Measurements from ENCODE around the gene ABTB1. TPM values are rescaled to one million over a fixed set of nuclear protein-coding genes. Genes with fewer than 3 reads are reported as not detected.

ABTB1 gene
- total and polyA plus RNA-seq, 2 of the 13 experiments (the other 11 are each of a cell fraction or from before 2014, with no cell fraction given), result 0.42 to 14.5 TPM

DNA sequence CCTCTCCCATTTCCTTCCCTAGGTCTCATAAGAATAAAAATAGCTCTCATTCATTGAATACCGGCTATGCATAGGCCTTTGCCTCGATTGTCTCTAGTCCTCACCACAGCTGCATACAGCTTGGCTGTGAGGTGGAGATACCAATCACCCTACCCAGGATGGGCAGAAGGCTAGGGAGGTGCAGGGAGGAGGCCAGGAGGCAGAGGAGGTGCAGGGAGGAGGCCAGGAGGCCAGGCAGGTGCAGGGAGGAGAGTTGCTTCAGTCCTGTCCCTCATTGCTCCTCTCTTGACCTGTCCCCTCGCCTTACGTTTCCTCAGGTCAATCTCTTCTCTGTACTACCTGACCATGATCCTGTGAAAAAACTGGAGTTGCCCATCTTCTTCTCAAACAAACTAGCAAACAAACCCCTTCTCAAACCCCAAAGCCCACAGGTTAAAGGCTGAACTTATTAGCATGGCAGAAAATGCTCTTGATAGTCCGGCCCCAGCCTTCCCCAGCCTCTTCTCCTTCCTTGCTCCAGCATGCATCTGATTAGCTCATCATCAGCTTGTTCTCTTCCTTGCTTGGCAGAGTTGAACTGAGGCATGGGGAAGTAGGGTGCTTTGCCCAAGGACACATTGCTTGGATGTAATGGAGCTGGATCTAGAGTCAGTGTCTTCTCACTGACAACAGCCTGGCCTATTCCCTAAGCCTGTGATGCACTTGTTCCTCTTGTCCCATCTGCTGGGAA, 27.9 kb upstream of the ABTB1 start:
- DNase-seq (ENCODE audit: low spot score) (no peak), FAIRE-seq (no peak), ATAC-seq (no peak)
- POLR2A ChIA-PET, result no interaction called here
- TF ChIP-seq, protein P1, sequence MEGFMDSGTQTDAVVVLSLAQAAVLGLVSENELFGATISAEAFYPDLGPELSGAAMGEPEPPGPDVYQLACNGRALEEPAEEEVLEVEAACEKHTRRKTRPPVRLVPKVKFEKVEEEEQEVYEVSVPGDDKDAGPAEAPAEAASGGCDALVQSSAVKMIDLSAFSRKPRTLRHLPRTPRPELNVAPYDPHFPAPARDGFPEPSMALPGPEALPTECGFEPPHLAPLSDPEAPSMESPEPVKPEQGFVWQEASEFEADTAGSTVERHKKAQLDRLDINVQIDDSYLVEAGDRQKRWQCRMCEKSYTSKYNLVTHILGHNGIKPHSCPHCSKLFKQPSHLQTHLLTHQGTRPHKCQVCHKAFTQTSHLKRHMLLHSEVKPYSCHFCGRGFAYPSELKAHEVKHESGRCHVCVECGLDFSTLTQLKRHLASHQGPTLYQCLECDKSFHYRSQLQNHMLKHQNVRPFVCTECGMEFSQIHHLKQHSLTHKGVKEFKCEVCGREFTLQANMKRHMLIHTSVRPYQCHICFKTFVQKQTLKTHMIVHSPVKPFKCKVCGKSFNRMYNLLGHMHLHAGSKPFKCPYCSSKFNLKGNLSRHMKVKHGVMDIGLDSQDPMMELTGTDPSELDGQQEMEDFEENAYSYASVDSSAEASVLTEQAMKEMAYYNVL (CRISPR knock-in tag; IDR thresholded peaks at IDR 0.05; ENCODE audit: borderline replicate concordance), result no peak
- TF ChIP-seq ZNF430 (CRISPR knock-in tag; IDR thresholded peaks at IDR 0.05) (no peak), ZNF224 (CRISPR knock-in tag; IDR thresholded peaks at IDR 0.05) (no peak), BRCA1 (CRISPR knock-in tag; IDR thresholded peaks at IDR 0.05) (no peak)
- TF ChIP-seq, protein P2, sequence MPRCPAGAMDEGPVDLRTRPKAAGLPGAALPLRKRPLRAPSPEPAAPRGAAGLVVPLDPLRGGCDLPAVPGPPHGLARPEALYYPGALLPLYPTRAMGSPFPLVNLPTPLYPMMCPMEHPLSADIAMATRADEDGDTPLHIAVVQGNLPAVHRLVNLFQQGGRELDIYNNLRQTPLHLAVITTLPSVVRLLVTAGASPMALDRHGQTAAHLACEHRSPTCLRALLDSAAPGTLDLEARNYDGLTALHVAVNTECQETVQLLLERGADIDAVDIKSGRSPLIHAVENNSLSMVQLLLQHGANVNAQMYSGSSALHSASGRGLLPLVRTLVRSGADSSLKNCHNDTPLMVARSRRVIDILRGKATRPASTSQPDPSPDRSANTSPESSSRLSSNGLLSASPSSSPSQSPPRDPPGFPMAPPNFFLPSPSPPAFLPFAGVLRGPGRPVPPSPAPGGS (CRISPR knock-in tag; IDR thresholded peaks at IDR 0.05), result no peak
- TF ChIP-seq, protein P3, sequence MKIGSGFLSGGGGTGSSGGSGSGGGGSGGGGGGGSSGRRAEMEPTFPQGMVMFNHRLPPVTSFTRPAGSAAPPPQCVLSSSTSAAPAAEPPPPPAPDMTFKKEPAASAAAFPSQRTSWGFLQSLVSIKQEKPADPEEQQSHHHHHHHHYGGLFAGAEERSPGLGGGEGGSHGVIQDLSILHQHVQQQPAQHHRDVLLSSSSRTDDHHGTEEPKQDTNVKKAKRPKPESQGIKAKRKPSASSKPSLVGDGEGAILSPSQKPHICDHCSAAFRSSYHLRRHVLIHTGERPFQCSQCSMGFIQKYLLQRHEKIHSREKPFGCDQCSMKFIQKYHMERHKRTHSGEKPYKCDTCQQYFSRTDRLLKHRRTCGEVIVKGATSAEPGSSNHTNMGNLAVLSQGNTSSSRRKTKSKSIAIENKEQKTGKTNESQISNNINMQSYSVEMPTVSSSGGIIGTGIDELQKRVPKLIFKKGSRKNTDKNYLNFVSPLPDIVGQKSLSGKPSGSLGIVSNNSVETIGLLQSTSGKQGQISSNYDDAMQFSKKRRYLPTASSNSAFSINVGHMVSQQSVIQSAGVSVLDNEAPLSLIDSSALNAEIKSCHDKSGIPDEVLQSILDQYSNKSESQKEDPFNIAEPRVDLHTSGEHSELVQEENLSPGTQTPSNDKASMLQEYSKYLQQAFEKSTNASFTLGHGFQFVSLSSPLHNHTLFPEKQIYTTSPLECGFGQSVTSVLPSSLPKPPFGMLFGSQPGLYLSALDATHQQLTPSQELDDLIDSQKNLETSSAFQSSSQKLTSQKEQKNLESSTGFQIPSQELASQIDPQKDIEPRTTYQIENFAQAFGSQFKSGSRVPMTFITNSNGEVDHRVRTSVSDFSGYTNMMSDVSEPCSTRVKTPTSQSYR (CRISPR knock-in tag; IDR thresholded peaks at IDR 0.05; ENCODE audit: borderline replicate concordance), result no peak
- Histone ChIP-seq H3K4me2 (ENCODE audit: low read depth, low read length) (no peak overlapping the region), H3K27me3 (ENCODE audit: control insufficient read depth in 1 of 2, insufficient read depth in 2 of 2, low read length in 2 of 2) (no peaks in the 10 kb centered on the region), H3K9me3 (ENCODE audit: low read length) (no peaks in the 10 kb centered on the region), H4K20me1 (ENCODE audit: insufficient read depth, low read length) (no peaks in the 10 kb centered on the region), H3K27ac (ENCODE audit: extremely low read length, insufficient read depth, low read length) (no peak overlapping the region), H3K36me3 (replicated peaks in 1 of 2; ENCODE audit: control insufficient read depth in 1 of 2, insufficient read depth in 2 of 2, low read length in 2 of 2) (peaks cover 0 to 3% of the 10 kb centered on the region in 2 experiments; a peak in 1 of 5 replicates), H3K79me2 (ENCODE audit: insufficient read depth, low read length) (no peaks in the 10 kb centered on the region), H2AFZ (ENCODE audit: low read length) (no peak overlapping the region), H3K4me1 (ENCODE audit: insufficient read depth, low read length) (no peaks in the 10 kb centered on the region), H3K4me3 (replicated peaks in 1 of 3; ENCODE audit: insufficient read depth in 1 of 3, low read depth in 2 of 3, low read length in 3 of 3) (no peak overlapping the region), H3K9ac (ENCODE audit: insufficient read depth, low read depth, low read length) (no peak overlapping the region)
- BruUV-seq (replicated peaks), result no TSS peak
- CTCF ChIA-PET (ENCODE audit: low intra/inter-chr PET ratio, low total read pairs), result no interaction called here
- WGBS (ENCODE audit: low lambda C conversion rate), result 92% methylated on average over 5 of the region's 5 CpGs
- in situ Hi-C loops (cut with HindIII; ENCODE audit: extremely low pct_ligation_motif_present, low pct_unique_long_range_greater_than_20kb), result no loop called here
- intact Hi-C loops (cut with micrococcal nuclease; ENCODE audit: unreplicated experiment), result no loop called here

Data from HepG2 (cell line).